Measurements from ENCODE around the gene SLC19A1.
"Not testable (repeated sequence)": the region's sequence is repeated elsewhere in the genome, so short reads cannot be mapped to it uniquely, and the experiment has no call there.

Gene SLC19A1

DNA sequence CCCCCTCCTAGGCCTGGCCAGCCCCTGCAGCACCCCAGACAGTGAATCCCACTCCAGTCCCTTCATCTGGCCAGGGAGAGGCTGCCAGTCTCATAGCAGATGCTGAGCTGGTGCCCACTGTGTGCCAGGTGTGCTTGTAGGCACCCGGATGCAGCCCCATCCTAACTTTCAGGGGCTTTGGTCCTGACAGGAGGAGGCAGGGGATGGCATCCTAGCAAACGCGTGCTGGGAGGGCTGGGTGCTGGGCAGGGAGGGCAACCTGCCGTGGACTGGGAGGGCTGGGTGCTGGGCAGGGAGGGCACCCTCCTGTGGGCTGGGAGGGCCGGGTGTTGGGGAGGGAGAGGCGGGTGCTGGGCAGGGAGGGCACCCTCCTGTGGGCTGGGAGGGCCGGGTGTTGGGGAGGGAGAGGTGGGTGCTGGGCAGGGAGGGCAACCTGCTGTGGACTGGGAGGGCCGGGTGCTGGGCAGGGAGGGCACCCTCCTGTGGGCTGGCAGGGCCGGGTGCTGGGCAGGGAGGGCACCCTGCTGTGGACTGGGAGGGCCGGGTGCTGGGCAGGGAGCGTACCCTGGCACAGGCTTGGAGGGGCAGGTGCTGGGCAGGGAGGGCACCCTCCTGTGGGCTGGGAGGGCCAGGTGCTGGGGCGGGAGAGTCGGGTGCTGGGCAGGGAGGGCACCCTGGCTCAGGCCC is 35.3 kb downstream of the SLC19A1 start:
- no peak overlapping the region for H3K4me3 Mint-ChIP-seq
- DNase-seq (ENCODE audit: low spot score in 2 of 2) (no peak), ATAC-seq (no peak)
- no peak overlapping the region for H3K27ac Mint-ChIP-seq
- H3K4me1 Mint-ChIP-seq: peaks cover 14% of the 10 kb centered on the region
- H3K36me3 Mint-ChIP-seq: peaks cover 24% of the 10 kb centered on the region
- H3K9me3 Mint-ChIP-seq: no peaks in the 10 kb centered on the region

- H3K4me1 Mint-ChIP-seq: peaks cover 14% of the 10 kb centered on the region
- no peak for ATAC-seq
- peaks cover 23% of the 10 kb centered on the region for H3K36me3 Mint-ChIP-seq
- no peak overlapping the region for H3K4me3 Mint-ChIP-seq
- no peak overlapping the region for H3K27ac Mint-ChIP-seq
- H3K9me3 Mint-ChIP-seq: no peaks in the 10 kb centered on the region
- DNase-seq (ENCODE audit: low spot score in 2 of 2): no peak
Measured at GRCh38 chr21:45506241-45506817, 35.9 kb downstream of the SLC19A1 start.

DNA sequence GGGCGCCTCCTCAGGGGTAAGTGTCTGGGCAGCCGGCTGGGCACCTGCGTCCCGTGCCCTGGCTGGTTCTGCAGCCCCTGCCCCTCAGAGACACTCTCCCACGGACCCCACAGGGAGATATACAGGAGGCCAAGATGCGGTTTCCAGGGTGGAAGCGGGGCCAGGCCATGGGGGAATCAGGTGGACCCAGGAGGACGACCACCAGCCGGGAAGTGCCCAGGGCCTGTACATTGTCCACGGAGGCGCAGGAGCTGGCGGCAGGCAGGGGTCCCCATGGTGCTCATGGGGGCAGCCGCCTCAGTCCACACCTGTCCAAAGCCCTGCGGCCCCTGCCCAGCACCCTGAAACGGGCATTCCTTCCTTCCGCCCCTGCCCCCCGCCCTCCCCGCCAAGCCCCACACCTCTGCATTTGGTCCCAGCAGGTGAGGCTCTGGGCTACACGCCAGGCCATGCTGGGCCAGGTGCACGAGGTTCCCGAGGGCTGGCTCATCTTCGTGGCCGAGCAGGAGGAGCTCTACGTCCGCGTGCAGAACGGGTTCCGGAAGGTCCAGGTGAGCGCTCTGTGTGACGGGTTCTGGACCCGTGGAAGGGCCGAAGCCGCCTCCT is 36.7 kb downstream of the SLC19A1 start:
- Mint-ChIP-seq H3K9me3 (no peaks in the 10 kb centered on the region), H3K36me3 (peaks cover 17% of the 10 kb centered on the region), H3K27ac (no peak overlapping the region), H3K4me3 (no peak overlapping the region), H3K4me1 (peaks cover 14% of the 10 kb centered on the region)
- DNase-seq (ENCODE audit: low spot score in 2 of 2) (no peak), ATAC-seq (no peak)

GRCh38 chr21:45504516-45505415 is 37.5 kb downstream of the SLC19A1 start:
- ATAC-seq: no peak
- Mint-ChIP-seq H3K27ac (no peak overlapping the region), H3K4me1 (peaks cover 17% of the 10 kb centered on the region), H3K4me3 (no peak overlapping the region), H3K9me3 (no peaks in the 10 kb centered on the region), H3K36me3 (peaks cover 17% of the 10 kb centered on the region)
- no peak for DNase-seq (ENCODE audit: low spot score in 2 of 2)

- Mint-ChIP-seq H3K4me1 (peaks cover 22% of the 10 kb centered on the region), H3K36me3 (peaks cover 17% of the 10 kb centered on the region), H3K4me3 (no peak overlapping the region), H3K9me3 (no peaks in the 10 kb centered on the region), H3K27ac (no peak overlapping the region)
- DNase-seq (ENCODE audit: low spot score in 2 of 2) (no peak), ATAC-seq (no peak)
Measured at GRCh38 chr21:45504021-45504515, 38.2 kb downstream of the SLC19A1 start.

GRCh38 chr21:45503226-45503625 is 39.0 kb downstream of the SLC19A1 start:
- not testable (repeated sequence) for DNase-seq (ENCODE audit: low spot score in 2 of 2); H3K9me3 Mint-ChIP-seq; ATAC-seq; H3K4me3 Mint-ChIP-seq; H3K36me3 Mint-ChIP-seq; H3K27ac Mint-ChIP-seq
- H3K4me1 Mint-ChIP-seq: peaks cover 15% of the 10 kb centered on the region

DNA sequence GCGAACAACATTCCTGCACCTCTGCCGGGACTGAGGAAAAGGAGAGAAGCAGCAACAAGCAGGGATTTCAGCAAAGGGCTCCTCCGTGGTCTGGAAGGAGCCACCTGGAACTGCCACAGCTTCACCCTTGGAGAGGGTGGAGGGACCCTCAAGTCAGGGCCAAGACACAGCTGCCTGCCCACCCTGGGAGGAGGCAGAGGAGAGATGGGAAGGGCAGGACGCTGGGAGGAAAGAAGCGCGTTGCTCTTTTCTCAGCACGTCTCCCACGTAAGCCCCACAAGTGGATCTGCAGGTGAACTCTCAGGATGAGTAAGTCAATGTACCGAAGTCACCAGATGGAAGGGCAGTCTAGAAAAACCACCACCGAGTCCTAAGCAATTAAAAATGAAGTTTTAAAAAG is 39.6 kb downstream of the SLC19A1 start:
- Mint-ChIP-seq H3K9me3 (no peaks in the 10 kb centered on the region), H3K4me1 (peaks cover 12% of the 10 kb centered on the region), H3K4me3 (no peak overlapping the region), H3K36me3 (peaks cover 3% of the 10 kb centered on the region), H3K27ac (no peak overlapping the region)
- no peak for ATAC-seq
- no peak for DNase-seq (ENCODE audit: low spot score in 2 of 2)

- H3K4me1 Mint-ChIP-seq: peaks cover 12% of the 10 kb centered on the region
- no peak overlapping the region for H3K4me3 Mint-ChIP-seq
- no peak for DNase-seq (ENCODE audit: low spot score in 2 of 2)
Measured at GRCh38 chr21:45502006-45502345, 40.3 kb downstream of the SLC19A1 start.

GRCh38 chr21:45501081-45502005 is 40.9 kb downstream of the SLC19A1 start:
- H3K9me3 Mint-ChIP-seq: not testable (repeated sequence)

More at GRCh38 chr21:45502006-45502345, 40.3 kb downstream of the SLC19A1 start:
- ATAC-seq: no peak
- Mint-ChIP-seq H3K9me3 (no peaks in the 10 kb centered on the region), H3K27ac (no peak overlapping the region), H3K36me3 (no peaks in the 10 kb centered on the region)

GRCh38 chr21:45499970-45500577 is 42.2 kb downstream of the SLC19A1 start:
- peaks cover 12% of the 10 kb centered on the region for H3K4me1 Mint-ChIP-seq
- DNase-seq (ENCODE audit: low spot score in 2 of 2): no peak

More at GRCh38 chr21:45501081-45502005, 40.9 kb downstream of the SLC19A1 start:
- DNase-seq (ENCODE audit: low spot score in 2 of 2); ATAC-seq; H3K36me3 Mint-ChIP-seq; H3K27ac Mint-ChIP-seq; H3K4me3 Mint-ChIP-seq: not testable (repeated sequence)
- peaks cover 12% of the 10 kb centered on the region for H3K4me1 Mint-ChIP-seq

DNA sequence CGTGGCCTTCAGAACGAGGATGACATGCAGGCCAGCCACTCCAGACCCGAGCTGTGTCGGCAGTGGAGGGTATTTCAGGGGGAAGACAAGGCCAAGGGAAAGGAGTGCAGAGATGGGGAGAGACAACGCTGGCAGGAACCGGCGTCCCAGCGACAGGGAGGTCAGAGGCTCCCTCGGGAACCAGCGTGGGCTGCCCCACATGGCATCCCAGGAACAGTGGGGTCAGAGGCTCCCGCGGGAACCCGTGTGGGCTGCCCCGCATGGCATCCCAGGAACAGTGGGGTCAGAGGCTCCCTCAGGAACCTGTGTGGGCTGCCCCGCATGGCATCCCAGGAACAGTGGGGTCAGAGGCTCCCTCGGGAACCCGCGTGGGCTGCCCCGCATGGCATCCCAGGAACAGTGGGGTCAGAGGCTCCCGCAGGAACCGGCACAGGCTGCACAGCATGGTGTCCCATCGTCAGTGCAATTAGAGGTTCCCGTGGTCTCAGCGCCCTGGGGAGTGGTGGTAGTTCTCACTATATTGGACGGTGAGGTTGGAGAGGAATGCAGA is 43.0 kb downstream of the SLC19A1 start:
- ATAC-seq (no peak), DNase-seq (ENCODE audit: low spot score in 2 of 2) (no peak)
- Mint-ChIP-seq H3K9me3 (no peaks in the 10 kb centered on the region), H3K36me3 (no peaks in the 10 kb centered on the region), H3K4me1 (peaks cover 12% of the 10 kb centered on the region), H3K4me3 (no peak overlapping the region), H3K27ac (peak overlapping the region; percentile 60)

More at GRCh38 chr21:45499970-45500577, 42.2 kb downstream of the SLC19A1 start:
- no peak for ATAC-seq
- no peaks in the 10 kb centered on the region for H3K9me3 Mint-ChIP-seq
- no peak overlapping the region for H3K27ac Mint-ChIP-seq
- H3K36me3 Mint-ChIP-seq: no peaks in the 10 kb centered on the region
- no peak overlapping the region for H3K4me3 Mint-ChIP-seq

DNA sequence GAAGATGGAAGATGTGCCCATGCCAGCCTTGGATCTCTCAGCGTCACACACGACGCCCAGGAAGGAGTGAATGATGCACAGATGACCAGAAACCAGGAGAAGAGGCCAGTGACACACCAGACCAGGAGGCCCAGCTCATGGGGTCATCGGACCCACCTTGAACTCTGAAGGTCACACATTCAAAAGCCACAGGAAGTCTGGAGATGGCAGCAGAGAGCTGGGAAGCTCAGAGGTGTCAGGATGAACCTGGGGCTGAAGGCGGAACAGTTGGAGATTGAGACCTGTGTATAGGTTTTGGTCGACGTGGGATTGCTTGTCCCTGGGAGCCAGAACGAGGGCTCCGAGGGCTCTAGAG is 43.6 kb downstream of the SLC19A1 start:
- ATAC-seq: no peak
- Mint-ChIP-seq H3K9me3 (no peaks in the 10 kb centered on the region), H3K27ac (peak overlapping the region; percentile 60), H3K4me3 (no peak overlapping the region), H3K4me1 (peaks cover 12% of the 10 kb centered on the region), H3K36me3 (no peaks in the 10 kb centered on the region)
- no peak for DNase-seq (ENCODE audit: low spot score in 2 of 2)

GRCh38 chr21:45497846-45498645 is 44.2 kb downstream of the SLC19A1 start:
- Mint-ChIP-seq H3K36me3 (no peaks in the 10 kb centered on the region), H3K4me3 (no peak overlapping the region), H3K4me1 (peaks cover 12% of the 10 kb centered on the region), H3K27ac (no peak overlapping the region), H3K9me3 (no peaks in the 10 kb centered on the region)
- DNase-seq (ENCODE audit: low spot score in 2 of 2) (no peak), ATAC-seq (no peak)
